ENCODE results near the gene FIGLA. TPM values are rescaled to one million over a fixed set of nuclear protein-coding genes. Genes with fewer than 3 reads are reported as not detected.

The FIGLA gene
- total RNA-seq, 4 donors from 2014 or later = not detected

DNA sequence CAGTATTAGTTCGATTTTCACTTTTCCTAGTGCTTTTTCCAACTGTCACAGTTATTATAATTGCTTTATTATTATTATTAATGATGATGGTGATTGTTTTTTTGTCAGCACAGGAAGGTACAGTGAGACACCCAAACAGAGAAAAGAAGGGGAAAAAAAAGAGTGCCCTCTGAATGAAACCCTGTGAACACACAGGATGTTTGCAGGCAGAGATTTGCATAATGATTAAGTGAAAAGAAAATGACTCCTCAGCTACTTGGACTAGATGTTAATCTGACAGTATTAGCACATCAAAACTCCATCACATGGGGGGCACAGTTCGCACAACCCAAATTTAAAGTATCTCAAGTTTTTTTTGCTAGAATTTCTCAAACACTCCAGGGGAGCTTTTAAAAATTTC lies 55.4 kb downstream of the FIGLA start:
- DNase-seq (ENCODE audit: low spot score) (no peak), ATAC-seq (ENCODE audit: low FRiP score) (no peak)
- TF ChIP-seq, protein P1, sequence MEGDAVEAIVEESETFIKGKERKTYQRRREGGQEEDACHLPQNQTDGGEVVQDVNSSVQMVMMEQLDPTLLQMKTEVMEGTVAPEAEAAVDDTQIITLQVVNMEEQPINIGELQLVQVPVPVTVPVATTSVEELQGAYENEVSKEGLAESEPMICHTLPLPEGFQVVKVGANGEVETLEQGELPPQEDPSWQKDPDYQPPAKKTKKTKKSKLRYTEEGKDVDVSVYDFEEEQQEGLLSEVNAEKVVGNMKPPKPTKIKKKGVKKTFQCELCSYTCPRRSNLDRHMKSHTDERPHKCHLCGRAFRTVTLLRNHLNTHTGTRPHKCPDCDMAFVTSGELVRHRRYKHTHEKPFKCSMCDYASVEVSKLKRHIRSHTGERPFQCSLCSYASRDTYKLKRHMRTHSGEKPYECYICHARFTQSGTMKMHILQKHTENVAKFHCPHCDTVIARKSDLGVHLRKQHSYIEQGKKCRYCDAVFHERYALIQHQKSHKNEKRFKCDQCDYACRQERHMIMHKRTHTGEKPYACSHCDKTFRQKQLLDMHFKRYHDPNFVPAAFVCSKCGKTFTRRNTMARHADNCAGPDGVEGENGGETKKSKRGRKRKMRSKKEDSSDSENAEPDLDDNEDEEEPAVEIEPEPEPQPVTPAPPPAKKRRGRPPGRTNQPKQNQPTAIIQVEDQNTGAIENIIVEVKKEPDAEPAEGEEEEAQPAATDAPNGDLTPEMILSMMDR (IDR thresholded peaks at IDR 0.05) = no peak

DNA sequence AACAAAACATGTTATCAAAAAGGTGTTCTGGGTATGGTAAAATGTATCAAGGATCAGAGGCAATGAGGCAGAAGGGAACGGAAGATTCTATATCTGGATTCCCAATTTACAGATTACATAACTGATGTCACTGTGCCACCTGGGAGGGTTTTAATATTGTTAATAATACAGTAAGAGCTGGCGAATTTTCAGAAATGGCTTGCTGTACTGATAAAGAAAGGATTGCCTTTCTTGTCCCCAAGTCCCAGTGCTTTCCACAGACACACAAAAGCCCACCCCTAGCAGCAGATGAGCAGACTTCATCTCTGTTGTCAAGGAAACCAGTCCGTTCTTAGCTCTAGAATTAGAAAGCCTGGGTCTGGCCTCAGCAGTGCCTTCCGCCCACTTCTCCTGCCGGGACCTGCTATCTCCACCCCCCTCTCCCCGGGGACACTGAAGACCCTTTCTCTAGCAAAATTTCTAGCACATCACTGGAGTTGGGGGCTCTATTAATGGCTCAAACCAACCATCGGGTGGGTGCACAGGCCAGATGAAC lies 56.7 kb downstream of the FIGLA start:
- ATAC-seq (ENCODE audit: low FRiP score) (no peak), DNase-seq (ENCODE audit: low spot score) (no peak)
- TF ChIP-seq, protein P1 (IDR thresholded peaks at IDR 0.05) = no peak

DNA sequence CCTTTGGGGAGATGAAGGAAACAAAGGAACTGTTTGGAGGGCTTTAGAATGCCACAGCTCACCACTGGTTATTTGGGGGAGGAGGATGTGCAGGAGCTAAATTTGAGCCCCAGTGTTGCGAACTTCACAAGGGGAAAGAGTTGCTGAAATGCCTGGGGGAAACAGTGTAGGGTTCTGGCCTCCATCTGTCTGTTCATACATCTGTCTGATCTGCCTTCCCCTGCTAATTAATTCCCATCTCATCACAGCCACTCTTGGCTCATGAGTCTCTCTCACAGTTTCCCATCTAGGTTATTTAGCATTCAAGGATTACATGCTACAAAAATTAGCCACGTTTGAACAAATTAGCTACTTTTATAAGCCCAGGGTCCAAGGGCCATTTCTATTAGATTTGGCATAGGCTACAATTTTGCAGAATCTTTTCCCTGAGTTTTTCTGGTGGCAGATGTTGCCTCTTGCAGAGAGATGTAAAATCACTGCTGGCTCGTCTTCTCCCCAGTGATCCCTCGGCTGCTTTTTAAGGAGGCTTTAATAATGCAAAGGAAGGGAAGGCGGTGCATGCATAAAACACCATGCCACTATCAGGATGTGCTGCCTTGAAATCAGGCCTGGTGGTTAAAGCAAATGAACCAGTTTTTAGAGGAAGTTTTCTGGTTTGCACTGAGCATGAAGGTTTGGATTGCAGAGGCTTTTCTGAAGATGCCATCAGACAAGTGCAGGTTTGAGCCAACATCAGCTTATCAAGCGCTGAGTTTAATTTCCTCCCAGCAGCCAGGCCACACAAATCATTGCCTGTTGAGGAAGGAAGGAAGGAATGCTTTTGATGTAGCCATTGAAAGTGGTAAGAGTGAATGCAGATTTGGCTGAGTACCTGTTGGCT lies 57.4 kb downstream of the FIGLA start:
- TF ChIP-seq, protein P1 (IDR thresholded peaks at IDR 0.05) = no peak
- ATAC-seq (ENCODE audit: low FRiP score) (no peak), DNase-seq (ENCODE audit: low spot score) (no peak)

DNA sequence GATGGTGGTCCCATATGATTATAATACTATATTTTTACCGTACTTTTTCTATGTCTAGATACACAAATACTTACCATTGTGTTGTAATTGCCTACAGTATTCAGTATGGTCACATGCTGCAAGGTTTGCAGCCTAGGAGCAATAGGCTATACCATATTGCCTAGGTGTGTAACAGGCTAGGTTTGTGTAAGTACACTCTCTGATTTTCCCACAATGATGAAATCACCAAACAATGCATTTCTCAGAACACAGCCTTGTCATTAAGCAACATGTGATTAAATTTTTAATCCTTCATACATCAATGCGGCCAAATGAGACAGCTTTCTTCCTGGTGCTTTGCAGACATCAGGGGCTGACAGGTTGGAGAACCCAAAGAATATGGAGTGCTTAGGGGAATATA lies 59.7 kb downstream of the FIGLA start:
- TF ChIP-seq, protein P1 (IDR thresholded peaks at IDR 0.05) = no peak
- no peak for DNase-seq (ENCODE audit: low spot score)
- ATAC-seq (ENCODE audit: low FRiP score) = no peak

DNA sequence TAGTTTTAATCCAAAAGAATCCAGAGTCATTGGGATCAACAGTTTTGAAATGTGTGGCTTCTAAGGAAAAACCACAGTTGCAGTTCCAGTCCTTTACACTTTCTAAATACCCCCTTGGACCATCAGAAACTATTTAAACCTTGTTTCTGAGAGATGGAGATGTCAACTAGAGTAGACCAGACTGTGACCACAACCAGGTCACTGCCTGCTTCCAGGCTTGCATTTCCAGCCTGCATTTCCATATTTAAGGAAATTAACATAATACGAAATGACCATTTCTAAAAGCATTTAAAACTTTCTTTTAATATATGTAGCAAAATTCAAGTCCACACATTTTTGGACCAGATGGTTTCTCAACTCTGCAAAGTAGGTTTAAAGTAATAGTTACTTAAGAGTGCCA lies 60.8 kb downstream of the FIGLA start:
- ATAC-seq (ENCODE audit: low FRiP score) (no peak), DNase-seq (ENCODE audit: low spot score) (no peak)
- TF ChIP-seq, protein P1 (IDR thresholded peaks at IDR 0.05) = no peak

DNA sequence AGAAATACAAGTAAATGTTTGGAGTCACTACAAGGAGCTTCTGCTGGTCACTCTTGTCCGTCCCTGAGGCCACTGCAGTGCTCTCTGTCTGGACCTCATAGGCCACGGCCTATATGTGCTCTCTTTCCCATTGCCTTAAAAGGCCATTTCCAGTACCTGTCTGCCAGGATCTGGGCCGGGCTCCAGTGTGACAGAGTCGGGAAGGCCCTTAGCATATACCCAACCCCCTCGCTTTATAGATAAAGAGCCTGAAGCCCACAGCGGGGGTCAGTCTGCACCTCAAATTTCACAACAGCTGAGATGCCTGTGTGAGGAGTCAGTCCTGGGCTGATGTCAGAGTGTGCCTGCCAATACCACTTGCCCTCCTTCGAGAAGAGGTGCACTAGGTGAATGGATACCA lies 62.3 kb downstream of the FIGLA start:
- no peak for DNase-seq (ENCODE audit: low spot score)
- no peak for ATAC-seq (ENCODE audit: low FRiP score)
- TF ChIP-seq, protein P1 (IDR thresholded peaks at IDR 0.05) = no peak

Small RNAs within 50 kb of the gene (small RNA-seq; reads per million reads assigned to genes)
- gene HMGN2P21 = not detected

Other genes starting within 250 kb of the FIGLA start
- 1 to 10 TPM; 1.2 to 4.3 (median 1.9) TPM for gene TGFA, start 236.8 kb downstream of the FIGLA start, total RNA-seq
- gene ADD2, start 22.4 kb downstream of the FIGLA start, total RNA-seq = 1 to 10 TPM; 3.2 to 4.8 (median 4.3) TPM
- gene CLEC4F, start 30.0 kb upstream of the FIGLA start, total RNA-seq = 1 to 10 TPM in 1 of 4 donors, under 1 TPM in 1, not detected in 2; 0.56 to 2.7 TPM
- gene CD207, start 45.2 kb upstream of the FIGLA start, total RNA-seq = under 1 TPM in 2 of 4 donors, not detected in 2; 0.28 to 0.47 TPM
- gene VAX2, start 109.9 kb upstream of the FIGLA start, total RNA-seq = 1 to 10 TPM in 3 of 4 donors, under 1 TPM in 1; 0.48 to 6.6 (median 1.8) TPM
- gene ATP6V1B1, start 145.3 kb upstream of the FIGLA start, total RNA-seq = 1 to 10 TPM in 2 of 4 donors, not detected in 2; 3.6 to 7.1 TPM
- gene ANKRD53, start 188.0 kb upstream of the FIGLA start, total RNA-seq = 10 to 100 TPM in 2 of 4 donors, 1 to 10 TPM in 2; 6.2 to 16.8 (median 10.0) TPM
- gene TEX261, start 204.2 kb upstream of the FIGLA start, total RNA-seq = 10 to 100 TPM; 33.6 to 63.0 (median 41.1) TPM